ENCODE data around the gene DNAH12.

GRCh38 chr3:57583544-57583943 lies 39.4 kb upstream of the DNAH12 start:
- TF ChIP-seq POLR2AphosphoS2 (IDR thresholded peaks at IDR 0.05; ENCODE audit: low read length) (no peak), SMAD4 (CRISPR knock-in tag; conservative IDR thresholded peaks at IDR 0.05) (no peak), POLR2AphosphoS5 (IDR thresholded peaks at IDR 0.05; ENCODE audit: control insufficient read depth, insufficient read depth, low read depth, low read length) (no peak), STAT6 (CRISPR knock-in tag; IDR thresholded peaks at IDR 0.05) (no peak), ATF2 (CRISPR knock-in tag; IDR thresholded peaks at IDR 0.05) (no peak), KDM1A (IDR thresholded peaks at IDR 0.05) (no peak), RHOXF2B (CRISPR knock-in tag; conservative IDR thresholded peaks at IDR 0.05) (no peak), ZBTB7A (IDR thresholded peaks at IDR 0.05; ENCODE audit: borderline replicate concordance, control insufficient read depth, low read depth, low read length) (no peak), EZH2 (IDR thresholded peaks at IDR 0.05; ENCODE audit: borderline replicate concordance, low read depth, low read length) (no peak), CTCF (IDR thresholded peaks at IDR 0.05 in 2 of 3, conservative IDR thresholded peaks at IDR 0.05 in 1 of 3; ENCODE audit: insufficient read depth in 2 of 3, low read depth in 1 of 3, low read length in 3 of 3) (no peak), SRSF9 (IDR thresholded peaks at IDR 0.05; ENCODE audit: borderline replicate concordance, low read depth, low read length) (no peak)
